ENCODE data around the gene PF4V1.

The PF4V1 gene

GRCh38 chr4:73860181-73860580, 7.1 kb downstream of the PF4V1 start:
- H3K27ac ChIP-seq (ENCODE audit: low read length) = no peak overlapping the region
- H3K4me3 ChIP-seq (ENCODE audit: low read length) = no peak overlapping the region
- H3K9me3 ChIP-seq (replicated peaks; ENCODE audit: insufficient read depth, low read length) = no peaks in the 10 kb centered on the region
- no peaks in the 10 kb centered on the region for H3K79me2 ChIP-seq (ENCODE audit: low read length)
- DNase-seq = no peak
- H3K36me3 ChIP-seq (replicated peaks; ENCODE audit: insufficient read depth, low read length) = no peaks in the 10 kb centered on the region
- no peaks in the 10 kb centered on the region for H3F3A ChIP-seq (ENCODE audit: insufficient read depth, low read length)
- H3K4me1 ChIP-seq (ENCODE audit: low read length) = 0 out of 2 replicates have a peak, but pooled peaks cover 7% of the 10 kb centered on the region
- H3K4me2 ChIP-seq (ENCODE audit: low read depth, low read length) = no peak overlapping the region
- H4K20me1 ChIP-seq (ENCODE audit: insufficient read depth, low read length) = no peaks in the 10 kb centered on the region
- TF ChIP-seq EZH2 (optimal IDR thresholded peaks at IDR 0.05; ENCODE audit: low read depth, low read length) (no peak), CTCF (IDR thresholded peaks at IDR 0.05; ENCODE audit: low read length) (no peak), EZH2phosphoT487 (IDR thresholded peaks at IDR 0.05; ENCODE audit: low read length) (no peak)
- no peak overlapping the region for H2AFZ ChIP-seq (ENCODE audit: low read length)
- no peaks in the 10 kb centered on the region for H3K9me2 ChIP-seq (replicated peaks; ENCODE audit: insufficient read depth, low read length)
- no peak overlapping the region for H3K9ac ChIP-seq (ENCODE audit: low read length)
- H3K27me3 ChIP-seq (replicated peaks; ENCODE audit: insufficient read depth, low read length) = no peaks in the 10 kb centered on the region

GRCh38 chr4:73860917-73861316, 7.8 kb downstream of the PF4V1 start:
- no peaks in the 10 kb centered on the region for H3K9me3 ChIP-seq (replicated peaks; ENCODE audit: insufficient read depth, low read length)
- H3K27ac ChIP-seq (ENCODE audit: low read length) = no peak overlapping the region
- H3K9me2 ChIP-seq (replicated peaks; ENCODE audit: insufficient read depth, low read length) = no peaks in the 10 kb centered on the region
- H3K36me3 ChIP-seq (replicated peaks; ENCODE audit: insufficient read depth, low read length) = no peaks in the 10 kb centered on the region
- H3K4me1 ChIP-seq (ENCODE audit: low read length) = 0 out of 2 replicates have a peak, but pooled peaks cover 7% of the 10 kb centered on the region
- H3K9ac ChIP-seq (ENCODE audit: low read length) = no peak overlapping the region
- H3F3A ChIP-seq (ENCODE audit: insufficient read depth, low read length) = no peaks in the 10 kb centered on the region
- H2AFZ ChIP-seq (ENCODE audit: low read length) = no peak overlapping the region
- no peak for TF ChIP-seq CTCF (IDR thresholded peaks at IDR 0.05; ENCODE audit: low read length)
- no peak for TF ChIP-seq EZH2 (optimal IDR thresholded peaks at IDR 0.05; ENCODE audit: low read depth, low read length)
- TF ChIP-seq EZH2phosphoT487 (IDR thresholded peaks at IDR 0.05; ENCODE audit: low read length) = no peak
- H3K4me3 ChIP-seq (ENCODE audit: low read length) = no peak overlapping the region
- H3K79me2 ChIP-seq (ENCODE audit: low read length) = no peaks in the 10 kb centered on the region
- no peaks in the 10 kb centered on the region for H4K20me1 ChIP-seq (ENCODE audit: insufficient read depth, low read length)
- DNase-seq = no peak
- no peaks in the 10 kb centered on the region for H3K27me3 ChIP-seq (replicated peaks; ENCODE audit: insufficient read depth, low read length)
- no peak overlapping the region for H3K4me2 ChIP-seq (ENCODE audit: low read depth, low read length)

DNA sequence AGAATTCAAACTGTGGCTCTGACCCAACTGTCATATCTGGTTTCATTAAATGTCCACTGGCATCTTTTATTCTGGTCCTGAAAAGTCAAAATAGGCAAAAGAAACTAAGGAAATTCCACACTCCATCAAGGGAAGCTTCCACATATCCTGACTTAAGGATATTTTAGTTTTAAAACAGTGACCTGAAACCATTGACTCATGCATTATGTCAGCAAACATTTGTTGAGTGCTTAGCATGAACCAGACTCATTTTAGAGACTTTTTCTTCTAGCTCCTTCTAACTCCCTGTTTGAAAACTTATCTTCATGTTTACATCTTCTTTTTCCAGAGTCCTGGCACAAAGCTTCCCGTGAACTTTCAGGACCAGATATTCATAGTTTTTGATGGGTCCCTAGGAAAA, 9.2 kb downstream of the PF4V1 start:
- H3K9me3 ChIP-seq (replicated peaks; ENCODE audit: insufficient read depth, low read length) = no peaks in the 10 kb centered on the region
- no peak overlapping the region for H3K4me2 ChIP-seq (ENCODE audit: low read depth, low read length)
- 0 out of 2 replicates have a peak, but pooled peaks cover 7% of the 10 kb centered on the region for H3K4me1 ChIP-seq (ENCODE audit: low read length)
- no peak overlapping the region for H3K27ac ChIP-seq (ENCODE audit: low read length)
- no peak for TF ChIP-seq EZH2phosphoT487 (IDR thresholded peaks at IDR 0.05; ENCODE audit: low read length)
- TF ChIP-seq CTCF (IDR thresholded peaks at IDR 0.05; ENCODE audit: low read length) = no peak
- TF ChIP-seq EZH2 (optimal IDR thresholded peaks at IDR 0.05; ENCODE audit: low read depth, low read length) = no peak
- no peaks in the 10 kb centered on the region for H3K9me2 ChIP-seq (replicated peaks; ENCODE audit: insufficient read depth, low read length)
- no peak overlapping the region for H3K4me3 ChIP-seq (ENCODE audit: low read length)
- no peaks in the 10 kb centered on the region for H3F3A ChIP-seq (ENCODE audit: insufficient read depth, low read length)
- H3K79me2 ChIP-seq (ENCODE audit: low read length) = no peaks in the 10 kb centered on the region
- H4K20me1 ChIP-seq (ENCODE audit: insufficient read depth, low read length) = no peaks in the 10 kb centered on the region
- DNase-seq = no peak
- no peak overlapping the region for H3K9ac ChIP-seq (ENCODE audit: low read length)
- no peaks in the 10 kb centered on the region for H3K36me3 ChIP-seq (replicated peaks; ENCODE audit: insufficient read depth, low read length)
- H2AFZ ChIP-seq (ENCODE audit: low read length) = no peak overlapping the region
- no peaks in the 10 kb centered on the region for H3K27me3 ChIP-seq (replicated peaks; ENCODE audit: insufficient read depth, low read length)

All from MM.1S (cell line).